IPS-NIHi7 (cell line): ENCODE data around the gene ZNF74.
"Not testable (repeated sequence)": the region's sequence is repeated elsewhere in the genome, so short reads cannot be mapped to it uniquely, and the experiment has no call there.

Source experiments
- DNase-seq: peaks from one replicate; pipeline ENCODE4 v3.0.0; 2012; ENCODE audit warnings: mixed read lengths; ENCODE audit errors: extremely low spot score

The ZNF74 gene

GRCh38 chr22:20393705-20394476, at the start of gene ZNF74:
Gene ZNF74 (plus strand): TSS chr22:20394151. CDS start chr22:20394629, 478 bp downstream.
- peak; percentile 89 for DNase-seq

GRCh38 chr22:20346553-20346952, 47.4 kb upstream of the ZNF74 start:
- not testable (repeated sequence) for DNase-seq

GRCh38 chr22:20352536-20352935, 41.4 kb upstream of the ZNF74 start:
- peak; percentile 0 for DNase-seq

GRCh38 chr22:20354238-20354975, 39.5 kb upstream of the ZNF74 start:
- DNase-seq = no peak

GRCh38 chr22:20355939-20356636, 37.9 kb upstream of the ZNF74 start:
- DNase-seq = not testable (repeated sequence)

- not testable (repeated sequence) for DNase-seq
Observed at GRCh38 chr22:20356906-20357305, 37.0 kb upstream of the ZNF74 start.

GRCh38 chr22:20357967-20358366, 36.0 kb upstream of the ZNF74 start:
- DNase-seq = not testable (repeated sequence)

GRCh38 chr22:20358503-20359239, 35.3 kb upstream of the ZNF74 start:
- not testable (repeated sequence) for DNase-seq

GRCh38 chr22:20360261-20360660, 33.7 kb upstream of the ZNF74 start:
- not testable (repeated sequence) for DNase-seq

GRCh38 chr22:20360866-20361751, 32.8 kb upstream of the ZNF74 start:
- DNase-seq = not testable (repeated sequence)

- not testable (repeated sequence) for DNase-seq
Observed at GRCh38 chr22:20361752-20362229, 32.2 kb upstream of the ZNF74 start.

- DNase-seq = not testable (repeated sequence)
Observed at GRCh38 chr22:20362403-20362802, 31.5 kb upstream of the ZNF74 start.

GRCh38 chr22:20364335-20365260, 29.4 kb upstream of the ZNF74 start:
- DNase-seq = not testable (repeated sequence)

- not testable (repeated sequence) for DNase-seq
Observed at GRCh38 chr22:20366841-20367240, 27.1 kb upstream of the ZNF74 start.

- DNase-seq = not testable (repeated sequence)
Observed at GRCh38 chr22:20368875-20369274, 25.1 kb upstream of the ZNF74 start.

- not testable (repeated sequence) for DNase-seq
Observed at GRCh38 chr22:20371687-20372086, 22.3 kb upstream of the ZNF74 start.

GRCh38 chr22:20372406-20372854, 21.5 kb upstream of the ZNF74 start:
- not testable (repeated sequence) for DNase-seq

- DNase-seq = not testable (repeated sequence)
Observed at GRCh38 chr22:20373195-20373706, 20.7 kb upstream of the ZNF74 start.

GRCh38 chr22:20374130-20374529, 19.8 kb upstream of the ZNF74 start:
- not testable (repeated sequence) for DNase-seq
